RWPE2 (cell line): ENCODE measurements around the gene LRIG1.

Experiments
- ATAC-seq: fragments of 200-7000 bp; cut with Tn5 transposase; 3 replicates; pipeline ENCODE4 v1.9.1; 2021; ENCODE audit warnings: low read depth
- DNase-seq: peaks from one replicate; pipeline ENCODE4 v3.0.0-alpha.2; 2020; ENCODE audit warnings: low spot score
- H3K27ac ChIP-seq: fragments of 450-650 bp; 2 replicates; pipeline ENCODE4 v1.5.1; 2017; ENCODE audit warnings: mild to moderate bottlenecking; ENCODE audit not compliant: poor library complexity, severe bottlenecking
- H3K27me3 ChIP-seq: fragments of 250-450 bp; sonication (Bioruptor Pico); 2 replicates; pipeline ENCODE4 v1.5.1; 2021; ENCODE audit warnings: mild to moderate bottlenecking, moderate library complexity; ENCODE audit not compliant: insufficient read depth, poor library complexity, severe bottlenecking
- H3K36me3 ChIP-seq: fragments of 250-450 bp; sonication (Bioruptor Pico); 2 replicates; pipeline ENCODE4 v1.5.1; 2020; ENCODE audit warnings: low read depth, mild to moderate bottlenecking, moderate library complexity
- H3K4me1 ChIP-seq: fragments of 250-450 bp; sonication (Bioruptor Pico); 2 replicates; pipeline ENCODE4 v1.5.1; 2021; ENCODE audit warnings: mild to moderate bottlenecking, moderate library complexity; ENCODE audit not compliant: insufficient read depth, poor library complexity, severe bottlenecking
- H3K4me3 ChIP-seq: fragments of 250-450 bp; sonication (Bioruptor Pico); 2 replicates; pipeline ENCODE4 v1.5.1; 2021; ENCODE audit warnings: mild to moderate bottlenecking, moderate library complexity; ENCODE audit not compliant: severe bottlenecking
- H3K9me3 ChIP-seq: fragments of 250-450 bp; sonication (Bioruptor Pico); 2 replicates; pipeline ENCODE4 v1.5.1; 2021; ENCODE audit warnings: mild to moderate bottlenecking, moderate library complexity; ENCODE audit not compliant: severe bottlenecking
- CTCF ChIP-seq: fragments of 450-650 bp; IDR thresholded peaks from one replicate; pipeline ENCODE4 v1.5.1; 2017; ENCODE audit warnings: mild to moderate bottlenecking, moderate library complexity; ENCODE audit not compliant: poor library complexity, severe bottlenecking

Gene LRIG1

GRCh38 chr3:66405701-66406091, 95.1 kb downstream of the LRIG1 start:
- H3K27ac ChIP-seq = no peak overlapping the region
- no peaks in the 10 kb centered on the region for H3K27me3 ChIP-seq
- no peak overlapping the region for H3K4me3 ChIP-seq
- H3K36me3 ChIP-seq = no peaks in the 10 kb centered on the region
- no peak for TF ChIP-seq CTCF
- DNase-seq (no peak), ATAC-seq (no peak)
- no peaks in the 10 kb centered on the region for H3K9me3 ChIP-seq
- H3K4me1 ChIP-seq = no peaks in the 10 kb centered on the region

GRCh38 chr3:66404903-66405700, 95.7 kb downstream of the LRIG1 start:
- H3K4me1 ChIP-seq = no peaks in the 10 kb centered on the region
- no peak for TF ChIP-seq CTCF
- H3K9me3 ChIP-seq = no peaks in the 10 kb centered on the region
- ATAC-seq (no peak), DNase-seq (no peak)
- H3K36me3 ChIP-seq = no peaks in the 10 kb centered on the region
- H3K27me3 ChIP-seq = no peaks in the 10 kb centered on the region
- H3K27ac ChIP-seq = no peak overlapping the region
- H3K4me3 ChIP-seq = no peak overlapping the region

GRCh38 chr3:66404197-66404596, 96.6 kb downstream of the LRIG1 start:
- no peak for ATAC-seq
- Histone ChIP-seq H3K27ac (no peak overlapping the region), H3K9me3 (no peaks in the 10 kb centered on the region), H3K4me1 (no peaks in the 10 kb centered on the region), H3K27me3 (no peaks in the 10 kb centered on the region), H3K4me3 (no peak overlapping the region), H3K36me3 (no peaks in the 10 kb centered on the region)
- no peak for DNase-seq
- no peak for TF ChIP-seq CTCF

GRCh38 chr3:66403323-66403990, 97.4 kb downstream of the LRIG1 start:
- Histone ChIP-seq H3K4me3 (no peak overlapping the region), H3K27me3 (no peaks in the 10 kb centered on the region), H3K4me1 (no peaks in the 10 kb centered on the region), H3K9me3 (no peaks in the 10 kb centered on the region), H3K27ac (no peak overlapping the region), H3K36me3 (no peaks in the 10 kb centered on the region)
- no peak for TF ChIP-seq CTCF
- ATAC-seq (no peak), DNase-seq (no peak)
